ENCODE measurements around the gene UMPS.

DNA sequence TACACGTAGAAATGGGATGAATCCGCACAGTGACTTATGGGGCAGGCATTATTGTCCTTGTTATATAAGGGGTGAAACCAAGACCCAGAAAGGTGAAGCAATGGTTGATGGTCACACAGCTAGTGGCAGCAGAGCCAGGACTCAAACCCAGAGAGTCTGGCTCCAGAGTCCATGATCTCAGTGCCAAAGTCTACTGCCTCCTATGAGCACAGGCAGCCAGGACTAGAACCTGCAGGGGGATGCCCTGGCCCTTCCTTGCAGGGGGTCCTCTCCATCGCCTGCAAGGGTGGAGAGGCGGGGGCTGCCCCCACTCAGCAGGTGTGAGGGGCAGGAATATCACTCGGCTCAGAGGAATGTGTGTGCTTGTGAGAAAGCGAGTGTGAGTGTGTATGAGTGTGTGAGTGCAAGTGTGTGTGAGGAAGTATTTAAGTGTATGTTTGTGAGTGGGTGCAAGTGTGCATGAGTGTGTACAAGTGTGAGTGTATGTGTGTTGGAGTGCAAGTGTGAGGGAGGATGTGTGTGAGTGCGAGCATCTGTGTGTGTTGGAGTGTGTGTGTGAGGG is 44.7 kb downstream of the UMPS start:
- no peak for TF ChIP-seq POLR2AphosphoS5 (IDR thresholded peaks at IDR 0.05; ENCODE audit: low read depth, low read length)
- no peak for TF ChIP-seq CTCF (IDR thresholded peaks at IDR 0.05)
- no peak for TF ChIP-seq REST (IDR thresholded peaks at IDR 0.05; ENCODE audit: insufficient read depth in 1 of 2, low read depth in 2 of 2, low read length in 1 of 2)
- no peak for TF ChIP-seq SIN3A (IDR thresholded peaks at IDR 0.05; ENCODE audit: borderline replicate concordance, insufficient read depth, low read depth, low read length)
- no peak for TF ChIP-seq TCF7L2 (IDR thresholded peaks at IDR 0.05; ENCODE audit: low read depth, low read length)
